GM18520 (cell line): ENCODE results near the gene FCGR3B.
A peak's percentile ranks its signal among the peaks of the same experiment; 100 is the strongest.
"Not testable (repeated sequence)": the region's sequence is repeated elsewhere in the genome, so short reads cannot be mapped to it uniquely, and the experiment has no call there.

Source experiments
- ATAC-seq: cut with Tn5 transposase; IDR thresholded peaks from one replicate; pipeline ENCODE4 v1.9.1; 2021; ENCODE audit not compliant: unreplicated experiment

Gene FCGR3B

GRCh38 chr1:161606541-161607336, 24.2 kb downstream of the FCGR3B start:
- not testable (repeated sequence) for ATAC-seq

GRCh38 chr1:161605762-161606540, 25.0 kb downstream of the FCGR3B start:
- not testable (repeated sequence) for ATAC-seq

- not testable (repeated sequence) for ATAC-seq
Measured at GRCh38 chr1:161605024-161605423, 26.0 kb downstream of the FCGR3B start.

- not testable (repeated sequence) for ATAC-seq
Measured at GRCh38 chr1:161597077-161597476, 33.9 kb downstream of the FCGR3B start.

- ATAC-seq = not testable (repeated sequence)
Measured at GRCh38 chr1:161595583-161595982, 35.4 kb downstream of the FCGR3B start.

- not testable (repeated sequence) for ATAC-seq
Measured at GRCh38 chr1:161595173-161595572, 35.8 kb downstream of the FCGR3B start.

GRCh38 chr1:161594269-161594984, 36.5 kb downstream of the FCGR3B start:
- not testable (repeated sequence) for ATAC-seq

GRCh38 chr1:161593092-161593755, 37.8 kb downstream of the FCGR3B start:
- not testable (repeated sequence) for ATAC-seq

GRCh38 chr1:161592586-161592985, 38.4 kb downstream of the FCGR3B start:
- ATAC-seq = not testable (repeated sequence)

GRCh38 chr1:161589920-161590319, 41.1 kb downstream of the FCGR3B start:
- ATAC-seq = not testable (repeated sequence)

GRCh38 chr1:161589365-161589764, 41.6 kb downstream of the FCGR3B start:
- ATAC-seq = not testable (repeated sequence)

- ATAC-seq = not testable (repeated sequence)
Measured at GRCh38 chr1:161588596-161588995, 42.4 kb downstream of the FCGR3B start.

- not testable (repeated sequence) for ATAC-seq
Measured at GRCh38 chr1:161582882-161583281, 48.1 kb downstream of the FCGR3B start.

GRCh38 chr1:161580879-161581537, 50.0 kb downstream of the FCGR3B start:
- peak; percentile 46 for ATAC-seq

GRCh38 chr1:161579856-161580507, 51.0 kb downstream of the FCGR3B start:
- not testable (repeated sequence) for ATAC-seq

- not testable (repeated sequence) for ATAC-seq
Measured at GRCh38 chr1:161576676-161577075, 54.3 kb downstream of the FCGR3B start.
